Measurements from ENCODE around the gene SEMA6C. TPM values are rescaled to one million over a fixed set of nuclear protein-coding genes. Genes with fewer than 3 reads are reported as not detected.

Gene SEMA6C
- total RNA-seq, 1 experiment from 2014 or later = 8.2 TPM

GRCh38 chr1:151184211-151184610 lies 37.8 kb upstream of the SEMA6C start:
- no peak for ATAC-seq
- intact Hi-C loops (cut with micrococcal nuclease) = no loop called here
- ChIA-PET POLR2A (no interaction called here), CTCF (no interaction called here), RAD21 (ENCODE audit: low non-redundant PET in 1 of 2, low total read pairs in 2 of 2, uncharacterized antibody in 2 of 2, unreplicated experiment in 2 of 2) (no interaction called here)
- no TSS peak for BruUV-seq (replicated peaks)
- no peak overlapping the region for H3K9ac ChIP-seq (ENCODE audit: low read length)
- no peaks in the 10 kb centered on the region for H4K20me1 ChIP-seq (ENCODE audit: insufficient read depth)
- H2AFZ ChIP-seq (ENCODE audit: low read depth, low read length, poor library complexity, severe bottlenecking) = no peak overlapping the region
- H3K9me3 ChIP-seq (ENCODE audit: control insufficient read depth in 1 of 2, insufficient read depth in 1 of 2, low read depth in 1 of 2, low read length in 2 of 2) = no peaks in the 10 kb centered on the region
- H3K36me3 ChIP-seq (ENCODE audit: control insufficient read depth in 1 of 2, insufficient read depth in 2 of 2, low read length in 2 of 2) = peaks cover 35 to 36% of the 10 kb centered on the region in 2 experiments; a peak in 3 of 4 replicates
- TF ChIP-seq SP1 (IDR thresholded peaks at IDR 0.05; ENCODE audit: low read depth) (no peak), ZBTB33 (IDR thresholded peaks at IDR 0.05; ENCODE audit: extremely low read depth, insufficient replicate concordance, low read length) (no peak), MAX (IDR thresholded peaks at IDR 0.05) (no peak), EGR1 (IDR thresholded peaks at IDR 0.05; ENCODE audit: low read depth) (no peak), JUND (IDR thresholded peaks at IDR 0.05) (no peak), FOSL1 (IDR thresholded peaks at IDR 0.05; ENCODE audit: low read depth) (no peak), ATF3 (IDR thresholded peaks at IDR 0.05) (no peak), CTCF (IDR thresholded peaks at IDR 0.05 in 2 of 3, conservative IDR thresholded peaks at IDR 0.05 in 1 of 3; ENCODE audit: borderline replicate concordance in 1 of 3, insufficient read depth in 1 of 3, low read depth in 2 of 3, low read length in 2 of 3) (no peak), ELF1 (IDR thresholded peaks at IDR 0.05; ENCODE audit: borderline replicate concordance, low read depth) (no peak), SRF (IDR thresholded peaks at IDR 0.05; ENCODE audit: low read depth) (no peak), ZFX (IDR thresholded peaks at IDR 0.05) (no peak), POLR2AphosphoS5 (IDR thresholded peaks at IDR 0.05; ENCODE audit: low read depth, low read length) (no peak), CBX3 (IDR thresholded peaks at IDR 0.05; ENCODE audit: low read depth) (no peak), SIN3A (IDR thresholded peaks at IDR 0.05; ENCODE audit: low read depth) (no peak), TCF7L2 (IDR thresholded peaks at IDR 0.05; ENCODE audit: borderline replicate concordance, extremely low read depth, insufficient read depth, insufficient read length) (no peak), YY1 (IDR thresholded peaks at IDR 0.05; ENCODE audit: extremely low read depth, insufficient replicate concordance, low read depth, low read length) (no peak), REST (IDR thresholded peaks at IDR 0.05; ENCODE audit: low read depth) (no peak), EZH2phosphoT487 (IDR thresholded peaks at IDR 0.05; ENCODE audit: borderline replicate concordance) (no peak)
- no peak overlapping the region for H3K4me3 ChIP-seq (replicated peaks in 1 of 2; ENCODE audit: low read depth in 1 of 2, low read length in 2 of 2)
- H3K4me1 ChIP-seq (ENCODE audit: control insufficient read depth in 1 of 2, insufficient read depth in 2 of 2, low read length in 2 of 2) = peaks cover 4 to 10% of the 10 kb centered on the region in 2 experiments; a peak in 3 of 4 replicates
- DNase-seq (ENCODE audit: low read depth, low spot score) = no peak
- H3K4me2 ChIP-seq (ENCODE audit: low read length) = no peak overlapping the region
- H3K27ac ChIP-seq (ENCODE audit: low read depth, low read length) = no peak overlapping the region
- no peaks in the 10 kb centered on the region for H3K9me2 ChIP-seq (ENCODE audit: insufficient read depth)
- peaks cover 32% of the 10 kb centered on the region for H3K79me2 ChIP-seq (ENCODE audit: insufficient read depth, low read length)
- H3K27me3 ChIP-seq (ENCODE audit: insufficient read depth, low read length) = no peaks in the 10 kb centered on the region

Data from HCT116 (cell line).